HG02571 (cell line): ENCODE data around the gene SLC16A9.

Experiments
- ATAC-seq: cut with Tn5 transposase; IDR thresholded peaks from one replicate; pipeline ENCODE4 v1.9.1; 2021; ENCODE audit warnings: mild to moderate bottlenecking, moderate library complexity; ENCODE audit not compliant: unreplicated experiment

Gene SLC16A9

GRCh38 chr10:59631882-59632807 is 77.5 kb downstream of the SLC16A9 start:
- ATAC-seq, result no peak

- no peak for ATAC-seq
Observed at GRCh38 chr10:59631237-59631636, 78.4 kb downstream of the SLC16A9 start.

GRCh38 chr10:59628965-59629364 is 80.7 kb downstream of the SLC16A9 start:
- ATAC-seq, result no peak

- no peak for ATAC-seq
Observed at GRCh38 chr10:59628456-59628855, 81.2 kb downstream of the SLC16A9 start.

- no peak for ATAC-seq
Observed at GRCh38 chr10:59627366-59628018, 82.2 kb downstream of the SLC16A9 start.

- no peak for ATAC-seq
Observed at GRCh38 chr10:59626523-59626869, 83.2 kb downstream of the SLC16A9 start.

- ATAC-seq, result peak; percentile 77
Observed at GRCh38 chr10:59625721-59626522, 83.7 kb downstream of the SLC16A9 start.

- no peak for ATAC-seq
Observed at GRCh38 chr10:59624951-59625350, 84.7 kb downstream of the SLC16A9 start.

GRCh38 chr10:59624136-59624535 is 85.5 kb downstream of the SLC16A9 start:
- ATAC-seq, result no peak

- no peak for ATAC-seq
Observed at GRCh38 chr10:59623133-59624121, 86.2 kb downstream of the SLC16A9 start.

- ATAC-seq, result no peak
Observed at GRCh38 chr10:59622320-59623132, 87.1 kb downstream of the SLC16A9 start.

- ATAC-seq, result no peak
Observed at GRCh38 chr10:59621771-59622170, 87.9 kb downstream of the SLC16A9 start.

- ATAC-seq, result no peak
Observed at GRCh38 chr10:59618666-59619065, 91.0 kb downstream of the SLC16A9 start.

GRCh38 chr10:59617996-59618395 is 91.7 kb downstream of the SLC16A9 start:
- ATAC-seq, result no peak

- no peak for ATAC-seq
Observed at GRCh38 chr10:59611048-59611447, 98.6 kb downstream of the SLC16A9 start.

GRCh38 chr10:59607970-59608369 is 101.7 kb downstream of the SLC16A9 start:
- no peak for ATAC-seq

- no peak for ATAC-seq
Observed at GRCh38 chr10:59606551-59606961, 103.1 kb downstream of the SLC16A9 start.

- ATAC-seq, result no peak
Observed at GRCh38 chr10:59601985-59602384, 107.7 kb downstream of the SLC16A9 start.
